H9 (cell line): ENCODE measurements around the gene PPHLN1. TPM values are rescaled to one million over a fixed set of nuclear protein-coding genes. Genes with fewer than 3 reads are reported as not detected.

Source experiments
- DNase-seq: peaks from one replicate; pipeline ENCODE4 v3.0.0-alpha.2; 2017
- H2AFZ ChIP-seq: one replicate; pipeline ENCODE4 v1.6.1; 2013; ENCODE audit warnings: mild to moderate bottlenecking, low read length, control low read depth, moderate library complexity
- H2AK5ac ChIP-seq: 2 replicates; pipeline ENCODE4 v1.6.1; 2013; ENCODE audit warnings: low read length, control low read depth, mixed read lengths; ENCODE audit not compliant: insufficient read length
- H2BK120ac ChIP-seq: one replicate; pipeline ENCODE4 v1.6.1; 2013; ENCODE audit warnings: low read depth, mild to moderate bottlenecking, low read length, control low read depth, inconsistent platforms; ENCODE audit not compliant: poor library complexity, severe bottlenecking
- H2BK12ac ChIP-seq: 2 replicates; pipeline ENCODE4 v1.6.1; 2013; ENCODE audit warnings: low read length, control low read depth, mixed read lengths, low read depth; ENCODE audit not compliant: insufficient read length
- H2BK15ac ChIP-seq: 2 replicates; pipeline ENCODE4 v1.6.1; 2013; ENCODE audit warnings: low read depth, low read length, control low read depth
- H2BK20ac ChIP-seq: one replicate; pipeline ENCODE4 v1.6.1; 2013; ENCODE audit warnings: low read depth, mild to moderate bottlenecking, low read length, control low read depth, inconsistent platforms; ENCODE audit not compliant: poor library complexity, severe bottlenecking
- H2BK5ac ChIP-seq: 2 replicates; pipeline ENCODE4 v1.6.1; 2013; ENCODE audit warnings: low read length, control low read depth, mixed read lengths; ENCODE audit not compliant: insufficient read length
- H3K14ac ChIP-seq: 2 replicates; pipeline ENCODE4 v1.6.1; 2013; ENCODE audit warnings: low read length, control low read depth; ENCODE audit not compliant: insufficient read depth
- H3K18ac ChIP-seq: 2 replicates; pipeline ENCODE4 v1.6.1; 2013; ENCODE audit warnings: low read depth, mild to moderate bottlenecking, mixed read lengths, low read length, control low read depth; ENCODE audit not compliant: insufficient read length
- H3K23ac ChIP-seq: 2 replicates; pipeline ENCODE4 v1.6.1; 2013; ENCODE audit warnings: low read length, control low read depth, mixed read lengths, low read depth; ENCODE audit not compliant: insufficient read length
- H3K23me2 ChIP-seq: 2 replicates; pipeline ENCODE4 v1.6.1; 2013; ENCODE audit warnings: low read depth, mild to moderate bottlenecking, mixed read lengths, low read length, control low read depth; ENCODE audit not compliant: insufficient read length, poor library complexity, severe bottlenecking
- H3K27ac ChIP-seq: 2 replicates; pipeline ENCODE4 v1.5.1; 2013; ENCODE audit warnings: low read length, control low read depth, mixed read lengths, low read depth; ENCODE audit not compliant: insufficient read length
- H3K27me3 ChIP-seq: 2 replicates; pipeline ENCODE4 v1.6.1; 2013; ENCODE audit warnings: low read length, control low read depth, inconsistent platforms; ENCODE audit not compliant: insufficient read depth
- H3K4ac ChIP-seq: 2 replicates; pipeline ENCODE4 v1.6.1; 2013; ENCODE audit warnings: low read depth, mild to moderate bottlenecking, control low read depth, inconsistent platforms, low read length, moderate library complexity
- H3K4me1 ChIP-seq: 2 replicates; pipeline ENCODE4 v1.6.1; 2013; ENCODE audit warnings: low read length, control low read depth, inconsistent platforms; ENCODE audit not compliant: insufficient read depth
- H3K4me2 ChIP-seq: 2 replicates; pipeline ENCODE4 v1.6.1; 2013; ENCODE audit warnings: low read length, control low read depth, mixed read lengths; ENCODE audit not compliant: insufficient read length, insufficient read depth
- H3K56ac ChIP-seq: 2 replicates; pipeline ENCODE4 v1.6.1; 2013; ENCODE audit warnings: low read depth, mild to moderate bottlenecking, mixed read lengths, low read length, control low read depth; ENCODE audit not compliant: insufficient read length
- H3K79me1 ChIP-seq: 2 replicates; pipeline ENCODE4 v1.6.1; 2013; ENCODE audit warnings: low read depth, mild to moderate bottlenecking, moderate library complexity, low read length, control low read depth, inconsistent platforms; ENCODE audit not compliant: insufficient read depth, poor library complexity, severe bottlenecking
- H3K79me2 ChIP-seq: 2 replicates; pipeline ENCODE4 v1.6.1; 2013; ENCODE audit warnings: low read length, control low read depth, inconsistent platforms; ENCODE audit not compliant: insufficient read depth
- H3K9ac ChIP-seq: 2 replicates; pipeline ENCODE4 v1.6.1; 2013; ENCODE audit warnings: low read length, control low read depth, mixed read lengths; ENCODE audit not compliant: insufficient read length; ENCODE audit errors: extremely low read depth
- H3K9me3 ChIP-seq: one replicate; pipeline ENCODE4 v1.6.1; 2013; ENCODE audit warnings: low read depth, low read length, inconsistent platforms; ENCODE audit not compliant: control insufficient read depth
- H3T11ph ChIP-seq: one replicate; pipeline ENCODE4 v1.6.1; 2013; ENCODE audit warnings: mild to moderate bottlenecking, low read length, control low read depth, inconsistent platforms
- H4K20me1 ChIP-seq: one replicate; pipeline ENCODE4 v1.6.1; 2013; ENCODE audit not compliant: control insufficient read depth, insufficient read length, insufficient read depth
- H4K5ac ChIP-seq: 2 replicates; pipeline ENCODE4 v1.6.1; 2013; ENCODE audit warnings: low read depth, mild to moderate bottlenecking, mixed read lengths, low read length, control low read depth; ENCODE audit not compliant: insufficient read length
- H4K8ac ChIP-seq: replicated peaks from 2 replicates; pipeline ENCODE4 v1.6.1; 2013; ENCODE audit warnings: low read length, control low read depth, mixed read lengths, low read depth; ENCODE audit not compliant: insufficient read length
- H4K91ac ChIP-seq: 2 replicates; pipeline ENCODE4 v1.6.1; 2013; ENCODE audit warnings: low read depth, mild to moderate bottlenecking, moderate library complexity, mixed read lengths, low read length, control low read depth; ENCODE audit not compliant: insufficient read length
- H3K27ac Mint-ChIP-seq, 3 experiments: 2 replicates in 2 of 3; 3 replicates in 1 of 3; pipeline ENCODE4 v1.8.0; 2020 to 2021; ENCODE audit warnings: mixed read lengths in 3 of 3, mild to moderate bottlenecking in 1 of 3, moderate library complexity in 1 of 3
- H3K27me3 Mint-ChIP-seq: 2 replicates; pipeline ENCODE4 v1.8.0; 2021; ENCODE audit warnings: low read depth, mild to moderate bottlenecking, moderate library complexity, mixed read lengths
- H3K36me3 Mint-ChIP-seq, 3 experiments: 2 replicates in 2 of 3; 3 replicates in 1 of 3; pipeline ENCODE4 v1.8.0; 2020 to 2021; ENCODE audit warnings: low read depth in 3 of 3, mixed read lengths in 3 of 3; ENCODE audit not compliant: insufficient read depth in 1 of 3
- H3K4me1 Mint-ChIP-seq, 2 experiments: 2 replicates each; pipeline ENCODE4 v1.8.0; 2020; ENCODE audit warnings: mixed read lengths in 2 of 2
- H3K4me3 Mint-ChIP-seq, 2 experiments: 2 replicates in 1 of 2; 3 replicates in 1 of 2; pipeline ENCODE4 v1.8.0; 2020 to 2021; ENCODE audit warnings: mild to moderate bottlenecking in 2 of 2, mixed read lengths in 2 of 2, moderate library complexity in 1 of 2
- H3K9me3 Mint-ChIP-seq, 2 experiments: 2 replicates in 1 of 2; 3 replicates in 1 of 2; pipeline ENCODE4 v1.8.0; 2020; ENCODE audit warnings: mild to moderate bottlenecking in 2 of 2, mixed read lengths in 2 of 2, moderate library complexity in 1 of 2
- WGBS: extraction: QIAGEN DNeasy Blood & Tissue Kit; methylation state at CpG from one replicate; pipeline ENCODE4 v1.1.7; 2013; ENCODE audit warnings: missing lambda C conversion rate, low lambda C conversion rate, mixed read lengths; ENCODE audit not compliant: insufficient read length; ENCODE audit errors: extremely low coverage; 5-methylcytosine and 5-hydroxymethylcytosine counted together
- total RNA-seq: library from RNA; stranded (reverse); gene quantifications from 2 replicates; pipeline ENCODE4 v1.2.1, GENCODE V29; 2021
- TF ChIP-seq, protein P1 (sequence below): fragments of 200-600 bp; sonication (generic); conservative IDR thresholded peaks from 3 replicates; pipeline ENCODE4 v1.8.0; 2021; ENCODE audit warnings: antibody characterized with exemption, mild to moderate bottlenecking

Gene PPHLN1
- total RNA-seq, 1 experiment from 2014 or later, result 66.2 TPM

- Histone ChIP-seq H3K9me3 (no peaks in the 10 kb centered on the region), H3K9ac (no peak overlapping the region), H3K14ac (no peak overlapping the region), H3K18ac (no peak overlapping the region), H2BK5ac (no peak overlapping the region), H3K23ac (no peak overlapping the region), H2BK120ac (no peak overlapping the region), H3K27me3 (no peaks in the 10 kb centered on the region), H4K8ac (no peak overlapping the region), H3K4me2 (no peak overlapping the region), H3K79me1 (no peaks in the 10 kb centered on the region), H3T11ph (no peak overlapping the region), H4K20me1 (no peaks in the 10 kb centered on the region), H3K79me2 (no peaks in the 10 kb centered on the region), H2BK12ac (no peak overlapping the region), H2BK15ac (no peak overlapping the region), H3K56ac (no peak overlapping the region), H3K4ac (no peak overlapping the region), H4K91ac (no peak overlapping the region), H2BK20ac (no peak overlapping the region), H3K4me1 (peaks cover 5% of the 10 kb centered on the region), H2AFZ (no peak overlapping the region), H3K27ac (no peak overlapping the region), H3K23me2 (no peaks in the 10 kb centered on the region), H2AK5ac (no peak overlapping the region), H4K5ac (no peak overlapping the region)
- peak overlapping the region in 1 of 3 experiments; percentile 65; a peak in 2 of 7 replicates for H3K27ac Mint-ChIP-seq
- H3K36me3 Mint-ChIP-seq, result peaks cover 18 to 34% (median 29%) of the 10 kb centered on the region in 3 experiments
- peaks cover 2 to 7% of the 10 kb centered on the region in 2 experiments; a peak in 2 of 5 replicates for H3K9me3 Mint-ChIP-seq
- no peaks in the 10 kb centered on the region for H3K27me3 Mint-ChIP-seq
- H3K4me3 Mint-ChIP-seq, result no peak overlapping the region
- no peak for DNase-seq
- TF ChIP-seq, protein P1, sequence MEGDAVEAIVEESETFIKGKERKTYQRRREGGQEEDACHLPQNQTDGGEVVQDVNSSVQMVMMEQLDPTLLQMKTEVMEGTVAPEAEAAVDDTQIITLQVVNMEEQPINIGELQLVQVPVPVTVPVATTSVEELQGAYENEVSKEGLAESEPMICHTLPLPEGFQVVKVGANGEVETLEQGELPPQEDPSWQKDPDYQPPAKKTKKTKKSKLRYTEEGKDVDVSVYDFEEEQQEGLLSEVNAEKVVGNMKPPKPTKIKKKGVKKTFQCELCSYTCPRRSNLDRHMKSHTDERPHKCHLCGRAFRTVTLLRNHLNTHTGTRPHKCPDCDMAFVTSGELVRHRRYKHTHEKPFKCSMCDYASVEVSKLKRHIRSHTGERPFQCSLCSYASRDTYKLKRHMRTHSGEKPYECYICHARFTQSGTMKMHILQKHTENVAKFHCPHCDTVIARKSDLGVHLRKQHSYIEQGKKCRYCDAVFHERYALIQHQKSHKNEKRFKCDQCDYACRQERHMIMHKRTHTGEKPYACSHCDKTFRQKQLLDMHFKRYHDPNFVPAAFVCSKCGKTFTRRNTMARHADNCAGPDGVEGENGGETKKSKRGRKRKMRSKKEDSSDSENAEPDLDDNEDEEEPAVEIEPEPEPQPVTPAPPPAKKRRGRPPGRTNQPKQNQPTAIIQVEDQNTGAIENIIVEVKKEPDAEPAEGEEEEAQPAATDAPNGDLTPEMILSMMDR, result no peak
- WGBS, result no CpG with 5 or more reads among the region's 2 CpGs
- H3K4me1 Mint-ChIP-seq, result peaks cover 35 to 37% of the 10 kb centered on the region in 2 experiments
Observed at GRCh38 chr12:42450248-42450647, 124.3 kb downstream of the PPHLN1 start.
